Osteoblast (primary cell): ENCODE results near the gene PRRT4. TPM values are rescaled to one million over a fixed set of nuclear protein-coding genes. Genes with fewer than 3 reads are reported as not detected.

Experiments
- DNase-seq: peaks from one replicate; pipeline ENCODE4 v3.0.0; 2011; ENCODE audit warnings: low spot score, mixed read lengths; ENCODE audit not compliant: insufficient read length; ENCODE audit errors: missing footprints
- H2AFZ ChIP-seq: 2 replicates; pipeline ENCODE4 v1.6.0; 2011; ENCODE audit warnings: mild to moderate bottlenecking, low read length
- H3K27ac ChIP-seq: 2 replicates; pipeline ENCODE4 v1.5.1; 2011; ENCODE audit warnings: mild to moderate bottlenecking, low read depth, low read length, moderate library complexity
- H3K27me3 ChIP-seq: 2 replicates; pipeline ENCODE4 v1.6.0; 2012; ENCODE audit warnings: mild to moderate bottlenecking, control low read depth, inconsistent platforms, low read length, moderate library complexity; ENCODE audit not compliant: insufficient read depth
- H3K36me3 ChIP-seq: 2 replicates; pipeline ENCODE4 v1.5.1; 2011; ENCODE audit warnings: mild to moderate bottlenecking, low read length, control low read depth, moderate library complexity; ENCODE audit not compliant: insufficient read depth
- H3K4me1 ChIP-seq: 2 replicates; pipeline ENCODE4 v1.5.1; 2011; ENCODE audit warnings: mild to moderate bottlenecking, low read length, control low read depth, moderate library complexity; ENCODE audit not compliant: insufficient read depth
- H3K4me2 ChIP-seq: 2 replicates; pipeline ENCODE4 v1.6.0; 2011; ENCODE audit warnings: mild to moderate bottlenecking, low read length; ENCODE audit not compliant: insufficient read depth
- H3K4me3 ChIP-seq: fragments of 200-600 bp; sonication (generic); 3 replicates; pipeline ENCODE4 v1.5.1; 2012; ENCODE audit warnings: mild to moderate bottlenecking, low read length, inconsistent platforms; ENCODE audit not compliant: insufficient read depth
- H3K79me2 ChIP-seq: 2 replicates; pipeline ENCODE4 v1.6.0; 2012; ENCODE audit warnings: mild to moderate bottlenecking, low read length, control low read depth, inconsistent platforms; ENCODE audit not compliant: insufficient read depth
- H3K9me3 ChIP-seq: 2 replicates; pipeline ENCODE4 v1.5.1; 2011; ENCODE audit warnings: low read depth, low read length, control low read depth
- H4K20me1 ChIP-seq: 2 replicates; pipeline ENCODE4 v1.6.0; 2012; ENCODE audit warnings: mild to moderate bottlenecking, low read length, control low read depth; ENCODE audit not compliant: insufficient read depth
- total RNA-seq: library from RNA; depleted of rRNA; stranded (reverse); fragments of >200 nt; gene quantifications from 2 replicates; pipeline ENCODE4 v1.2.3, GENCODE V29; 2012
- TF ChIP-seq, protein P1 (sequence below): IDR thresholded peaks from 2 replicates; pipeline ENCODE4 v1.5.1; 2011; ENCODE audit warnings: mild to moderate bottlenecking, low read depth, low read length, moderate library complexity; ENCODE audit errors: extremely low read depth

Gene PRRT4
- total RNA-seq, 1 donor: not detected

DNA sequence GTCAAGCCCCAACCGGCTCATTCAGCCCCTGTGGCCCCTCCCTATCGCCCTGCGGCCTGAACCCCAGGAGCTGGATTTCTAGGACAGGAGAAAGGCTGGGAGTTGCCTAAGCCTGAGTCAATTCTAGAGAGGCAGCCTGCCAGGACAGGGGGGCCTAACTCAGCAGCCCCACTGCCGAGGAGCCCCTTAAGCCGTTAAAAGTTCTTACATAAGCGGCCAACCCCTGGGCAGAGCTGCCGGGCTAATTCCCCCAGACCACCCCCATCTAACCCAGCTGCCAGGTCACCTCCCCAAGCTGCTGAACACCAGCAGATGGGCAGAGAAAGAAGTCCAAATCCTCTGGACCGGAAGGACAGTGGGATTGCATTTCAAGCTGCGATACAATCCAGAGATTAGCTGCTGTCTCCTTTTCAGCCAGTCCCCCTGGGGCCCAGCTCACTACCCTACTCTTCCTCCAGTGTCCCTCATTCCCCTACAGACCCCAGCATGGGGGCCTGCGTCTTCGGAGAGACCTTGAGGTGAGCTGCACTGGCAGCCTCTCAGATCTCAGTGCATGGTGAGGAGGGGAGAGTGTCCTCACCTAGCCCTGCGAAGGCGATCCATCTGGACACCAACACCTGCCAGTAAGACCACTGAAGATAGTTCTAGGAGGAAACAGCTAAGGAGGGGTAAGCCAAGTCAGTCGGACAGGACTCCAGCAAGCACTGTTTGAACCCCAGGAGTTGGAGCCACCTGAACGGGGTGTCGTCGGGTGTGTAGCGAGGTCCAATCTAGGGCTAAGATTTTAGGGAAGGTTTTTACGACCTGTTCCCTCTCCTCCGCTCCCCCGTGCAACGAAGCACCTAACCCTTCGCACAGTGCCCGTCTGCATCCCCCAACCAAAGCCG, 47.5 kb upstream of the PRRT4 start:
- Histone ChIP-seq H3K27ac (no peak overlapping the region), H3K9me3 (no peaks in the 10 kb centered on the region), H3K4me3 (peak overlapping the region; percentile 88), H4K20me1 (peaks cover 15% of the 10 kb centered on the region), H3K4me2 (peak overlapping the region; percentile 99), H2AFZ (peak overlapping the region; percentile 78), H3K27me3 (peaks cover 2% of the 10 kb centered on the region), H3K4me1 (peaks cover 20% of the 10 kb centered on the region), H3K79me2 (peaks cover 17% of the 10 kb centered on the region), H3K36me3 (no peaks in the 10 kb centered on the region)
- TF ChIP-seq, protein P1, sequence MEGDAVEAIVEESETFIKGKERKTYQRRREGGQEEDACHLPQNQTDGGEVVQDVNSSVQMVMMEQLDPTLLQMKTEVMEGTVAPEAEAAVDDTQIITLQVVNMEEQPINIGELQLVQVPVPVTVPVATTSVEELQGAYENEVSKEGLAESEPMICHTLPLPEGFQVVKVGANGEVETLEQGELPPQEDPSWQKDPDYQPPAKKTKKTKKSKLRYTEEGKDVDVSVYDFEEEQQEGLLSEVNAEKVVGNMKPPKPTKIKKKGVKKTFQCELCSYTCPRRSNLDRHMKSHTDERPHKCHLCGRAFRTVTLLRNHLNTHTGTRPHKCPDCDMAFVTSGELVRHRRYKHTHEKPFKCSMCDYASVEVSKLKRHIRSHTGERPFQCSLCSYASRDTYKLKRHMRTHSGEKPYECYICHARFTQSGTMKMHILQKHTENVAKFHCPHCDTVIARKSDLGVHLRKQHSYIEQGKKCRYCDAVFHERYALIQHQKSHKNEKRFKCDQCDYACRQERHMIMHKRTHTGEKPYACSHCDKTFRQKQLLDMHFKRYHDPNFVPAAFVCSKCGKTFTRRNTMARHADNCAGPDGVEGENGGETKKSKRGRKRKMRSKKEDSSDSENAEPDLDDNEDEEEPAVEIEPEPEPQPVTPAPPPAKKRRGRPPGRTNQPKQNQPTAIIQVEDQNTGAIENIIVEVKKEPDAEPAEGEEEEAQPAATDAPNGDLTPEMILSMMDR: no peak
- peak; percentile 90 for DNase-seq

DNA sequence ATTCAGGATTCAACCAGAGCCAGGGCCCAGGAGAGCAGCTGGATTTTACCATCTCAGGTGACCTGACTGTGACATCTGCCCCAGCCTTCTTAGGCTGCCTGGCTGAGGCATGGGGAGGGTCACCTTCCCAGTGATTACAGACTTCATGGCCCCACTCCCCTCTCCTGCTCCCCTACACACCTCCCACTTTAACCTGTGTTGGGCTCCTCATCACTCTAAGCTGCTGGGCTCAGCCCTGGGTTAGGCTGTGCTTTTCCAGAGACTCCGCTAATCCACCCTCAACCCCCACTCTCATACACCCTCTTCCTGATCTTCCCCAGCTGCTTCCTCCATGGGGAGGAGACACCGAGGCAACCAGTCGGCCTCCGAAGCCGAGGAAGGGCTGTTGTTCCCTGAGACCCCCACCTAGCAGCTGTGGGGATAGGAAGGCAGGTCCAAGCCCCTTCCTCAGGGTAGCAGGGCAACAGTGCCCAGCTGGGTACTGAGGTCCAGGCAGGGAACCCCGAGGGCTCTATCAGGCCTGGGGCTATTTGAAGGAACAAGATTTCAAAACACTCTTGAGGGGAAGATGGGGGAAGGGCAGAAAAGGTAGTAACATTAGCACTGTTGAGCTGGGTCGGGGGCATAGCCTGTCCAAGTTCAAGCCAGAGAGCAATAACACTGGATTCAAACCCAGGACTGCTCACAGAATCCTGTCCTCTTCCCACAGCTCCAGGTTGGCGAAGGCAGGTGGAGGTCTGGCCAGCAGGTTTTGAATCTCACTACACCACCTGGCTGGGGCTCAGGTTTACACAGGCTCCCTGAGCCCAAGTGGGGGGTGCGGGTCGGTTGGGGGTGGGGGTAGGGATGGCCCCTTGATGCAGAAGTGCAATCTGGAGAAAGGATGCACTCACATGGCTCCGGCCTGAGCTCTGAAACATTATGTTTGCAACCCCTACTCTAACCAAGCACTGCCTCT, 46.5 kb upstream of the PRRT4 start:
- Histone ChIP-seq H3K27me3 (peaks cover 2% of the 10 kb centered on the region), H3K79me2 (peaks cover 22% of the 10 kb centered on the region), H3K4me1 (peaks cover 20% of the 10 kb centered on the region), H3K9me3 (no peaks in the 10 kb centered on the region), H3K4me3 (no peak overlapping the region), H3K36me3 (no peaks in the 10 kb centered on the region), H2AFZ (no peak overlapping the region), H3K27ac (no peak overlapping the region), H4K20me1 (peaks cover 21% of the 10 kb centered on the region), H3K4me2 (peak overlapping the region; percentile 99)
- TF ChIP-seq, protein P1: no peak
- DNase-seq: peak; percentile 75

DNA sequence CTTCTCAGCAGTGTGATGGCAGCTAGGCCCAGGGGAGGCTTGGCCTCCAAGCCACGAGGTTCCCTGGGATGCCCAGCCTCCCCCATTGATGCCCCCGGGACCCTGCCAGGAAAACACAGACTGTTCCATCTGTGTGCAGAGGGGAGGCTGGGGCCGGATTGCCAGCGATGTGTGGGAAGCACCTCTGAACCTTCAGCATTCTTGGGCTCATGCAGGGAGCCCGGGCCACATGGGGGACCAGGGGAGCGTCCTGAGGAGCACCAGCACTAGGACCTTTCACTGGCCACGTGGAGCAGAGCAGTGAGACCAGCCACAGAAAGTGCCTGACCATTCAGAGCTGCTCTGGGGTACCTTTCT, 45.7 kb upstream of the PRRT4 start:
- Histone ChIP-seq H3K79me2 (peaks cover 22% of the 10 kb centered on the region), H2AFZ (no peak overlapping the region), H3K4me3 (no peak overlapping the region), H3K36me3 (no peaks in the 10 kb centered on the region), H3K9me3 (no peaks in the 10 kb centered on the region), H3K27ac (no peak overlapping the region), H4K20me1 (peaks cover 21% of the 10 kb centered on the region), H3K4me1 (peaks cover 20% of the 10 kb centered on the region), H3K4me2 (no peak overlapping the region), H3K27me3 (peaks cover 2% of the 10 kb centered on the region)
- TF ChIP-seq, protein P1: no peak
- DNase-seq: peak; percentile 87
